HG03439 (cell line): ENCODE measurements around the gene UBXN7.
A peak's percentile ranks its signal among the peaks of the same experiment; 100 is the strongest.
"Not testable (repeated sequence)": the region's sequence is repeated elsewhere in the genome, so short reads cannot be mapped to it uniquely, and the experiment has no call there.

Source experiments
- ATAC-seq: cut with Tn5 transposase; IDR thresholded peaks from one replicate; pipeline ENCODE4 v1.9.1; 2021; ENCODE audit warnings: mild to moderate bottlenecking, moderate library complexity; ENCODE audit not compliant: unreplicated experiment

Gene UBXN7

DNA sequence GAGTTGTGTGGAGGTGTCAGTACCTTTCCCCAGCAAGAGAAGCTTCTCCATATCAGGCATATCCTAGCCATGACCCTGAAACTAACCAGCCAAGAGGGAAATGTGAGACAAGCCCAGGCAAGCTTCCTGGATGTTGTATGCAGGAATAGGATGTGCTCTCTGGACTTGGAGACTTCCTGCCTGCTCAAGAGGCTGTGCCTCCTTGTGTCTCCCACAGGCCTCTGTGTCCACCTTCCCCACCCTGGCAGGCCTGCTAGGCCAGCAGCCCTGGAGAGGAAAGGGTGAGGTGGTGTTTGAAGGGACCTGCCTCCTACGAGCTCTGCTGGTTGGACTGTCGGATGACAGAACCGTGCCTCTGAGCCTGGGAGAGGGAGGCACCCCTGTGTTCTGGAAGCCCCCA lies 112.1 kb downstream of the UBXN7 start:
- ATAC-seq, result no peak

DNA sequence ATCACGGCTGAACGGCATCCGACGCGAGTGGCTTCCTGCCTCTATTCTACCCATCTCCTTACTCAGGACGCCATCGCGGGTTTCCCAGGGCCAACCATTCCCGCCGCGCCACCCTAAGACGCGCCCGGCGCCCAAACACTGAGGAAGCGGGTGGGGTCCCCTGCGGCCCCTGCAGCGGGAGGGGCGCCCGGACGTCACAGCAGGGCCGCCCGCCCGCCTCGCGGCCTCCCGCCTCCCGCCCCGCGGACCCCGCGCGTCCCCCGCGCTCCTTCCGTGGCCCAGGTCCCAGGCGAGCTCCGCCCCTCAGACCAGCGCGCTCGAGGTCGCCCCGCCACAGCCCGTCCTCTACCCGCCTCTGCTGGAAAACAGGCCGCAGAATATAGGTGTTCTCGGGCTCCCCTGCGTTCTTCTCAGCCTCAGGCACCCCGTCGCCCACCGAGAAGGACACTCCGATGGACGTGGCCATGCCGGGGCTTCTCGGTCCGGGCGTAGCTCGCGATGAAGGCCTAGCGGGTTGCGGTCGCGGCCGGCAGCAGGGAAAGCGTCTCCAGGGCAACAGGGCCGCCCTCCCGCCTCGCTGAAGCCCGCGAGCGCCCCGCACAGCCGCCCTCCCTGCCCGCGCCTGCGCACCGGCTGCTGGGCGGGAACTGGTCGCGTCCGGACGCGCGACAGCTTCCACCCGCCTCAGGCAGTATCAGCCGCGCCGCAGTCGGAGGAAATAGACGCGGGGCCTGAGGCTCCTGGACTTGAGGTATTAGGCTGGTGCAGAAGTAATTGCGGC lies 114.3 kb downstream of the UBXN7 start, which contains the start of gene DYNLT2B:
Gene DYNLT2B (minus strand): TSS at position 554 of the 781 bp plus-strand sequence. CDS start 88 bp downstream, at position 466.
- ATAC-seq, result peak; percentile 82

DNA sequence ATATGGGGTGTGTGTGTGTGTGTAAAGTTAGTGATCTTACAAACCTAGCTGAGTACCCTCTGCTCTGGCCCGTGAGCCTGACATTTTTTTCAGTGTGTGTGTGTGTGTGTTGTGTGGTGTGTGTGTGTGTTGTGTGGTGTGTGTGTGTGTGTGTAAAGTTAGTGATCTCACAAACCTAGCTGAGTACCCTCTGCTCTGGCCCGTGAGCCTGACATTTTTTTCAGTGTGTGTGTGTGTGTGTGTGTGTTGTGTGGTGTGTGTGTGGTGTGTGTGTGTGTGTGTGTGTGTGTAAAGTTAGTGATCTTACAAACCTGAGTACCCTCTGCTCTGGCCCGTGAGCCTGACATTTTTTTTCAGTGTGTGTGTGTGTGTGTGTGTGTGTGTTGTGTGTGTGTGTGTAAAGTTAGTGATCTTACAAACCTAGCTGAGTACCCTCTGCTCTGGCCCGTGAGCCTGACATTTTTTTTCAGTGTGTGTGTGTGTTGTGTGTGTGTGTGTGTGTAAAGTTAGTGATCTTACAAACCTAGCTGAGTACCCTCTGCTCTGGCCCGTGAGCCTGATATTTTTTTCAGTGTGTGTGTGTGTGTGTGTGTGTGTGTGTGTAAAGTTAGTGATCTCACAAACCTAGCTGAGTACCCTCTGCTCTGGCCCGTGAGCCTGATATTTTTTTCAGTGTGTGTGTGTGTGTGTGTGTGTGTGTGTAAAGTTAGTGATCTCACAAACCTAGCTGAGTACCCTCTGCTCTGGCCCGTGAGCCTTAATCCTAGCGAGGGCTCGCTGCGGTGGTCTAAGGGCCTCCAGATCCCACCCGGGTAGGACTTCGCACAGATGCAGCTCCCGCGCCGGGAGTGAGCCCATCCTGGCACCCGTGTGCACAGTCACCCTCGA lies 115.2 kb downstream of the UBXN7 start:
- not testable (repeated sequence) for ATAC-seq

DNA sequence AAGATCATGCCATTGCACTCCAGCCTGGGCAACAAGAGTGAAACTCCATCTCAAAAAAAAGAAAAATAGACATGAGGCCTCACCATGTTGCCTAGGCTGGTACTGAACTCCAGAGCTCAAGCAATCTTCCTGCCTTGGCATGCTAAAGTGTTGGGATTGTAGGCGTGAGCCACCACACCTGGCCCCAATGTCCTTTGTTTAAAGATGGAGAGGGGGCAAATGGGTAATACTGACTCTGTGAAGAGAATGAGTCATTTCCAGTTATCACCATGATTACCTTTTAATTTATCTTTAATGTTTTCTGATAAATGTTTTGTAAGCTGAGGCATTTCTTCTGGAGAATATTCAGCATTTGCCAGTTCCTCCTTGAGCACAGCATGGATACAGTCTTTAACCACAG lies 116.4 kb downstream of the UBXN7 start:
- no peak for ATAC-seq

DNA sequence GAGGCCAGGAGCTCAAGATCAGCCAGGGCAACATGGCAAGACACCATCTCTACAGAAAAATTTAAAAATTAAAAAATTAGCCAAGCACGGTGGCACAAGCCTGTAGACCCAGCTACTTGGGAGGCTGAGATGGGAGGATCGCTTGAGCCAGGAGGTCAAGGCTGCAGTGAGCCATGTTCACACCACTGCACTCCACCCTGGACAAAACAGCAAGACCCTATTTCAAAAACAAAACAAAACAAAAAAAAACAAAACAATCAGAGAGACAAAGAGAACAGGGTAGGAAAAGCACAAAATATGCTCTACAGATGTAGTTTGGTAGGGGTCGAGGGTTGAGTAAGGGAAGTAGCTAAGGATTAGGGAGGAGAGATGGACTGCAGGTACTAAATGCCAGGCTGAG lies 117.6 kb downstream of the UBXN7 start:
- no peak for ATAC-seq

DNA sequence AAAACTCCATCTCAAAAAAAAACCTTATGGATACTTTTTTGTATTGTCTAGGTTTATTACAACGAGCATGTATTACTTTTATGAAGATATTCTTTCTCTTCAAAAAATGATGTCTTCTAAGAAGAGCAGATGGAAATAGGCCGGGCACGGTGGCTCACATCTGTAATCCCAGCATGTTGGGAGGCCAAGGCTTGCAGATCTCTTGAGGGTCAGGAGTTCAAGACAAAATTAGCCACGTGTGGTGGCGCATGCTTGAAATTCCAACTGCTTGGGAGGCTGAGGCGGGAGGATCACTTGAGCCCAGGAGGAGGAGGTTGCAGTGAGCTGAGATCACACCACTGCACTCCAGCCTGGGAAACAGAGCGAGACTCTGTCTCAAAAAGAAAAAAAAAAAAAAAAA lies 118.1 kb downstream of the UBXN7 start:
- not testable (repeated sequence) for ATAC-seq

DNA sequence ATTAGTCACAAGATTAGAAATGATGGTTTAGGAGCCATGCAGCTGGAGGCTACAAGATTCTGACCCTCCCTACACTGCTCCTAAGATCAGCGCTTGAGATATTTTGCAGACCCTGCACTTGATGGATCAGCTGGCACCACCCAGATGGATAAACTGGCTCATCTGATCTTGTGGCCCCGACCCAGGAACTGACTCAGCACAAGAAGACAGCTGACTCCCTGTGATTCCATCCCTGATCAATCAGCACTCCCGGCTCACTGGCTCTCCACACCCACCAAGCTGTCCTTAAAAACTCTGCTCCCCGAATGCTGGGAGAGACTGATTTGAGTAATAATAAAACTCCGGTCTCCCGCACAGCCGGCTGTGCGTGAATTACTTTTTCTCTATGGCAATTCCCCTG lies 129.3 kb downstream of the UBXN7 start:
- ATAC-seq, result not testable (repeated sequence)

DNA sequence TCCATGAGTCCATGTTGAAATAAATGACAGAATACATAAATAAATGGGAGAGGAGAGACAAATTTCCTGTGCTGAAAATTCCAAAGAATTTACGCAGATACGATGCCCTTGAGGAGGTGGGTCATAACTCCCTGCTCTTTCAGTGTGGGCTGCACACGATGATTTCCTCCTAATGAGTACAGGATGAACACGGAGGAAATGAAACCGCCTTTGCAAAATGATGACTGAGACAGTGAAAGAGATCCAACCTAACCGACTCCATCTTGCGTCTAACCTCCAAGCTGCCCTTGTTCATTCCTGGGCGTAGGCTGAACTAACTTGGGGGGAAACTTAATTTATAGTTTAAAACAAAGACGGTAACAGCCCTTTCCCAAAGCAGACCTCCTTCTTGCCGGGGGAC lies 129.7 kb downstream of the UBXN7 start:
- ATAC-seq, result not testable (repeated sequence)

DNA sequence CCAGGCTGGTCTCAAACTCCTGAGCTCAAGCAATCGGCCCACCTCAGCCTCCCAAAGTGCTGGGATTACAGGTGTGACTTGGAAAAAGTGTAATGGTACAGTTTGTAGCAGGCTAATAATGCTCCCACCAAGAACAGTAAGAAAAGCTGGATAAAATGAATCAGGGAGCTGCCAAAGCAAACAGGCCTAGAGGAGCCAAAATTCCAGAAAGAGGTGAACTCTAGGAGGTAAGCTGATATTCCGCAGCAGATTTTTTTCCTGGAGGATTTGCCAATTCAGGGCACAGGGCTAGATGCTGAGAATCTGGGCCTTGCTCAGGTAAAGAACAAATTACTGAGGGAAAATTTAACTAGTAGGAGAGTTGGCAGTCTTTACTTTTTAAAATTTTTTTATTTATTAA lies 133.7 kb downstream of the UBXN7 start:
- ATAC-seq, result no peak
